GM19240 (cell line): ENCODE data around the gene TRPM7.
"Not testable (repeated sequence)": the region's sequence is repeated elsewhere in the genome, so short reads cannot be mapped to it uniquely, and the experiment has no call there.

ENCODE experiments used
- DNase-seq: peaks from one replicate; pipeline ENCODE4 v3.0.0; 2011; ENCODE audit warnings: low spot score; ENCODE audit not compliant: insufficient read length

The TRPM7 gene

GRCh38 chr15:50576166-50576565 is 110.4 kb downstream of the TRPM7 start:
- no peak for DNase-seq

GRCh38 chr15:50573842-50574241 is 112.8 kb downstream of the TRPM7 start:
- not testable (repeated sequence) for DNase-seq

- DNase-seq = no peak
Measured at GRCh38 chr15:50563756-50564155, 122.8 kb downstream of the TRPM7 start.

GRCh38 chr15:50562735-50563640 is 123.6 kb downstream of the TRPM7 start:
- no peak for DNase-seq

- DNase-seq = no peak
Measured at GRCh38 chr15:50558012-50558411, 128.6 kb downstream of the TRPM7 start.

- DNase-seq = no peak
Measured at GRCh38 chr15:50556642-50557371, 129.8 kb downstream of the TRPM7 start.

GRCh38 chr15:50552238-50552637 is 134.4 kb downstream of the TRPM7 start:
- no peak for DNase-seq

GRCh38 chr15:50549326-50549725 is 137.3 kb downstream of the TRPM7 start:
- DNase-seq = no peak

GRCh38 chr15:50546566-50546965 is 140.0 kb downstream of the TRPM7 start, which contains the start of gene USP50:
Gene USP50, minus strand, starts transcription at chr15:50546666. Its CDS starts 141 bp downstream, at chr15:50546525.
- DNase-seq = no peak

- no peak for DNase-seq
Measured at GRCh38 chr15:50544368-50544767, 142.2 kb downstream of the TRPM7 start.

- no peak for DNase-seq
Measured at GRCh38 chr15:50543556-50543955, 143.0 kb downstream of the TRPM7 start.

- DNase-seq = no peak
Measured at GRCh38 chr15:50542887-50543210, 143.7 kb downstream of the TRPM7 start.

- DNase-seq = no peak
Measured at GRCh38 chr15:50531766-50532165, 154.8 kb downstream of the TRPM7 start.

GRCh38 chr15:50531163-50531562 is 155.4 kb downstream of the TRPM7 start:
- DNase-seq = no peak

GRCh38 chr15:50523851-50524251 is 162.7 kb downstream of the TRPM7 start:
- DNase-seq = no peak

GRCh38 chr15:50519740-50520425 is 166.7 kb downstream of the TRPM7 start:
- DNase-seq = no peak

GRCh38 chr15:50513001-50513400 is 173.6 kb downstream of the TRPM7 start:
- DNase-seq = no peak
